NCI-H2196 (cell line): ENCODE results near the gene TP53RK.

Experiments
- DNase-seq: peaks from one replicate; lab custom pipeline; 2025; ENCODE audit not compliant: unreplicated experiment; lab: John Stamatoyannopoulos, UW

Gene TP53RK

DNA sequence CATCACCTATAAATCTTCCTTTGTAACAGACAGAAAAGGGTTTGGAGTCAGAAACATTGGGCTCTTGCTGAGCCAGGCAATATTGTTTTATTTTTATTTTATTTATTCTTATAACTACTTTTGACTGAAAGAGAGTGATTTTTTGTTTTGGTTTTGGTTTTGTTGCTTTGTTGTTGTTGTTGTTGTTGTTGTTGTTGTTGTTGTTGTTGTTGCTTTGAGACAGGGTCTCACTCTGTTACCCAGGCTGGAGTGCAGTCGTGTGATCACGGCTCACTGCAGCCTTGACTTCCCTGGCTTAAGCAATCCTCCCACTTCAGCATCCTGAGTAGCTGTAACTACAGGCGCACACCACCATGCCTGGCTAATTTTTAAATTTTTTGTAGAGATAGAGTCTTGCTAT, 22.9 kb downstream of the TP53RK start:
- no peak for DNase-seq

DNA sequence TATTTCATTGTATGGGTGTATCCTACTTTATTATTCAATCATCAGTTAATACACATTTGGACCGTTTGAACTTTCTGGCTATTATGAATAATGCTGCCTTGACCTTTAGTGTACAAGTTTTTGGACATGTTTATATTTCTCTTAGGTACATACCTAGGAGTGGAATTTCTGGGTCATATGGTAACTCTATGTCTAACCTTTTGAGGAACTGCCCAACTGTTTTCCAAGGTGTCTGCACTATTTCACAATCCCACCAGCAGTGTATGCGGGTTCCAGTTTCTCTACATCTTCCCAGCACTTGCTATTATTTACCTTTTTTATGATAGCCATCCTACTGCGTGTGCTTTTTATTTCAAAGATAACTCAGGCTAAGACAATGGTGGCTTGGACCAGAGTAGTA, 23.6 kb downstream of the TP53RK start:
- no peak for DNase-seq

- no peak for DNase-seq
Measured at GRCh38 chr20:46663531-46663930, 25.7 kb downstream of the TP53RK start.

DNA sequence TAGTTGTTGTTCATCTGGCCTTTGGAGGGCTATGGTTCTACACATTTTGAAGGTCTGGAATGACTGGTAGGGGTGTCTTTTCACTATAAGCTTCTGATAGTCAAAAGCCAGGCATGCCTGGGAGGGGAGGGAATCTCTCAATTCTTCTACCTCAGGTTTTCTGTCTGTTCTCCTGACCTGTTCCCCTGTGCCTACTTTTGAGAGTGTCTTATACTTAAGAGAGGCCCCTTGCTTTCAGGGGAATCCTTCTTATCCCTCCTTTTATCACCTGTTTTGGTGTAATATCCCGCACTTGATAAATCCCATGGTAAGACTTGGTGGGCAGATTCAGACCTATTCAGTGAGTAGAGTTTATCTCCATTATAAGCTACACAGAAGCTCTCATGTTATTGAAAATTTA, 27.6 kb downstream of the TP53RK start:
- no peak for DNase-seq

- no peak for DNase-seq
Measured at GRCh38 chr20:46660487-46660886, 28.8 kb downstream of the TP53RK start.

GRCh38 chr20:46657618-46658017, 31.6 kb downstream of the TP53RK start:
- no peak for DNase-seq

DNA sequence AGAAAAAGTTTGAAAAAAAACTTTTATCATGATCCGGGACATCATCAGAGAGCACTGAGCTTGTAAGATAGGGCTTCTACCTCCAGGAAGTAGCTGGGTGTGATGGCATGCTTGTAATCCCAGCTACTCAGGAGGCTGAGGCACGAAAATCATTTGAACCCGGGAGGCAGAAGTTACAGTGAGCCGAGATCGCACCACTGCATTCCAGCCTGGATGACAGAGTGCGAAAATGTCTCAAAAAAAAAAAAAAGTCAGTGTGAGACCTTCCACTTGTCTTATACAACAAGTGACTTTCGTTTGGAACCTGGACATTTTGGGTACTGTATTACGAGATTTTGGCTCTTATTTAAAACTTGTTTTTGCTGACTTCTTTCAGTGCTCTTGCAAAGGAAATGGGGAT, 32.1 kb downstream of the TP53RK start:
- DNase-seq, result no peak

GRCh38 chr20:46652699-46653098, 36.5 kb downstream of the TP53RK start:
- no peak for DNase-seq

- DNase-seq, result no peak
Measured at GRCh38 chr20:46651091-46651962, 37.9 kb downstream of the TP53RK start, which contains the start of gene SLC13A3. TSS of gene SLC13A3 (minus strand) at chr20:46651459. CDS start at chr20:46651421, 38 bp downstream.

DNA sequence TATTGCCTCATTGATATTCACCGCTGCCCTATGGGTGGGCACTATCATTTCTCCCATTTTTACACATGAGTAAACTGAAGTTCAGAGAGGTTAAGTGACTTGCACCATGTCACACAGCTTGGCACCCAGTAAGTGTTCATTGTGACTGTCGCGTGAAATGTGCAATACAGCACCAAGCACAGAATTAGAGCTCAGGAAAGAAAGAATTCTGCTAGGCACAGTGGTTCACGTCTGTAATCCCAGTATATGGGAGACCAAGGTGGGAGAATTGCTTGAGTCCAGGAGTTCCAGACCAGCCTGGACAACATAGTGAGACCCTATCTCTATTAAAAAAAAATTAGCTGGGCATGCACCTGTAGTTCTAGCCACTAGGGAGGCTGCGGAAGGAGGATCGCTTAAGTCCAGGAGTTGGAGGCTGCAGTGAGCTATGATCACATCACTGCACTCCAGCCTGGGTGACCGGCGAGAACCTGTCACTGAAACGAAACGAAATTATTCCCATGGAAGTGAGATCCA, 38.6 kb downstream of the TP53RK start:
- no peak for DNase-seq

DNA sequence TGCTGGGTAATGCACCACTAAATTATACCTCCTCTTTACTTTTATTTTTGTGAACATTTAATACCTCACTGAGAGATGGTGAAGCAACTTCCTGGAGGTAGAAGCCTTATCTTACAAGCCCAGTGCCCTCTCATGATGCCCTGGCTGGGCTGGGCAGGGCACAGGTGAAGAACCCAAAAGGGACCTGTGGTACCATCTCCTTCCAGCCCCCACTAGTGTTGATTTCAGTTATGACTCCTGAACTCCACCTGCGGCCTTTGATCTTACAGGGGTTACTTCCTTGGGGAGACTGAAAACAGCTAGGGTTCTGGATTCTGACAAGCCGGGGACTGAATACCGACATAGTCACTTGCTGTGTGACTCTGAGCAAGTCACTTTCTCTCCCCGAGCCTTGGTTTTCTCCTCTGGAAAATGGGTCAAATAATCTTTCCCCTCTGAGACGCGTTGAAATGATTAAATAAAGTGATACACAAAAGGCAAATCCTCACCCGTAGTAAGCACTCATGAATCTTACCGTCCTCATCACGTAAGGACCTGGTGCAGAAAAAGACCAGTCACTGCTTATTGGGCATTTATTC, 39.2 kb downstream of the TP53RK start:
- no peak for DNase-seq

DNA sequence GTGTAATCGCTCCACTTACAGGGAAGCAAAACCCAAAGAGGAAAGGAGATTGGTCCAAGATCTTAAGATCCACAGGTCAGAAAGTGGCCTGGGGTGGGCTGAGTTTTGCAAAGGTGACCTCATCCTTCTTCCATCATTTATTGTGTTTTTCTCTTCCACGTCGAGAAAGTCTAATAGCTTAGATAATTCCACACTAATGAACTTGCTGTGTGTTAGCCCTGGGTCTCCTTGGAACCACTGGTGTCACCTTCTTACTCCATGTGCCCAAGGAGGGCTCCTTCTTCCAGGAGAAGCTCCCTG, 39.6 kb downstream of the TP53RK start:
- DNase-seq, result no peak

DNA sequence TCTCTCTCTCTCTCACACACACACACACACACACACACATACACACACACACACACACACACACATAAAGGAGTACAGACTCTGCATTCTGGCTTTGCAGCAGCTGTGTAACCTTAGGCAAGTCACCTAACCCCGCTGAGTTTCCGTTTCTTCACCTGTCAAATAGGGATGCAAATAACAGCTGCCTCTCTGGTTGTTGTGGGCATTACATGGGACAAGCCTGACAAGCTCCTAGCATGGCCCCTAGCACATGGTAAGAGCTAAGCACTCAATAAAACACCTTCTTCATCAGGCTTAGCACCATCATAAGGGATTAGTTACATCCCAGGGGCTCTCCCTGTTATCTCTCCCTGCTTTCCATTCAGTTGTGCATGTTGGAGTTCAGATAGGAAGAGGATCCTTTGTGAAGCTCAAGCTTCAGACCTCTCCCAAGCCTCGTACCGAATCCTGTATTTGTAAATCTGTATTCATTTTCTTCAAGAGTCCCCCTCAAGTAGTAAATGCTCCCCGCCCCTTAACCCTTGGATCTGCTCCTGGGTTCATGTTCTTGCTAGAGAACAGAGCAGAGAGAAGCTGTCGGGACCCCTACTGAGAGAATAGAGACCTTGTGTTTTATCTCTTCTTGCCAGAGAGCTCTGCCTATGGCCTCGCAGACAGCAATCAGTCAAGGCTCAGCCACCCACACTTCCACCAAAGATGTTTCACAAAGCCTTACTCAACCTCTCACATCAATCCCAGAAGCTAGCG, 40.2 kb downstream of the TP53RK start:
- DNase-seq, result no peak

GRCh38 chr20:46647469-46647868, 41.8 kb downstream of the TP53RK start:
- DNase-seq, result no peak

DNA sequence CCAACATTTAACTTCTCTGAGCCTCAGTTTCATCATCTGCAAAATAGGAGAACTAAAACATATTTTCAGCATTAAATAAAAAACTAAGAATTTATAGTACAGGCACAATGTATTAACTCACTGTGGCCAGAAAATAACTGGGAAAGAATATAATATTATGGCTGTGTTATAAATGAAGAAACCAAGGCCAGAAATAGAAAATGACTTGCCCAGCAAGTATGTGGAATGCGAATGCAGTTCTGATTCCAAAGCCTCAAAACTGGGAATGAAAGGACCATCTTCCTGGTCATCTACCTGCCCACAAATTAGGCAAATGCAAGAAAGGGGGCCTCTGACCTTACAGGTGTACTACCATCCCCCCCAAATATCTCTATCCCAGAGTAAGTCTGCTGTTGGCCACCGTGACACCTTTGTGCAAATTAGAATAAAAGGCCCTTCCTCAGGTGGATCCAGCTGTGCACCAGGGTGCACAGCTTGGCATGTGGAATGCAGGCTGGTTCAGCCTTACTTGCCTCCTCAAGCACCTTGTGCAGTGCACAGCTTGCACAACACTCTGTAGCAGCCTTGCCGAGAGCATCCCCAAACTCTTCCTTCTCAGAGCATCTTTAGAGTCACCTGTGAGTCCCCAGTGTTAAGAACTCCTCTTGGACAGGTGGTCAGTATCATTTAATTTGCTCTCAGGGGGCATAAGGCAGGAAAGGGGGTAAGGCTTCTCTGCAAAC, 42.4 kb downstream of the TP53RK start:
- DNase-seq, result no peak

GRCh38 chr20:46646122-46646521, 43.1 kb downstream of the TP53RK start:
- no peak for DNase-seq

GRCh38 chr20:46644733-46645132, 44.5 kb downstream of the TP53RK start:
- no peak for DNase-seq

DNA sequence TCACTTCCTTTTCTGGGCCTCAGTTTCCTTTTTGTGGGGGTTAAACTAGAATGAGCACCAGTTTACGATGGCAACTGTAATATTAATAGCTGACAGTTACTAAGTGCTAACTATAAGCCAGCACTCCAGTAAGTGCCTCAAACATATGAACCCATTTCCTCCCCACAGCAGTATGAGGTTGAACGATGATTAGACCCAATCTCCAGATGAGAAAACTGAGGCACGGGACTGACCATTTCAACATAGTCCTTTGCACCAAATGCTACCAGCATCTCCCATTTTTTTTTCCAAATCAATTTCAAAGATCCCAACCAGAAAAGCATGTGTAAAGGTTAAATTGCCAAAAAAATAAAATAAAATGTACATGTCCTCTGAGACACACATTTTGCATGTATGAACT, 45.1 kb downstream of the TP53RK start:
- no peak for DNase-seq

- no peak for DNase-seq
Measured at GRCh38 chr20:46642969-46643343, 46.3 kb downstream of the TP53RK start.

- DNase-seq, result no peak
Measured at GRCh38 chr20:46642265-46642968, 46.8 kb downstream of the TP53RK start.

DNA sequence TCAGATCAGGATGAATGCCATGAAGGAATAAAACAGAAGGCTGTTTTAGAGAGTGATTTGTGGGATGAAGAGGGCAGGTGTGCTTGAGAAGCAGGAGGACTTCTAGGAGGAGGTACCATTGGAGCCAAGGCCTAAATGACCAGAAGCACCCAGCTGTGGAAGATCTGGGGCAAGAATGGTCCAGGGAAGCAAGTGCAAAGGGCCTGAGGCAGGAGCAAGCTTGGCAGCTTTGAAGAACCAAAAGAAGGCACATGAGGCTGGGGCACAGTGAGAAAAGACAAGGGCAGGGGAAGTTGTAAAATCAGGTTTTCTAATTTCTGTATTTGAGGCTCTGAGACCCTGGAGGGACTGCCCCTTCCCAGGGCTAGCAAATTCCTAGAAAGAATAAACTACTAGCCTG, 47.8 kb downstream of the TP53RK start:
- no peak for DNase-seq
